A673 (cell line): ENCODE data around the gene ZNF296. TPM values are rescaled to one million over a fixed set of nuclear protein-coding genes. Genes with fewer than 3 reads are reported as not detected.

Experiments used
- BruUV-seq: library from RNA; stranded (reverse); fragments of 400-500 nt; replicated peaks from 2 replicates; lab custom pipeline; 2021; lab: Mats Ljungman, UMichigan
- CTCF ChIA-PET: fragments of 300-600 bp; sonication (Branson Sonifier 250); formaldehyde crosslinking; loops from one replicate; lab custom pipeline; 2022; ENCODE audit warnings: antibody characterized with exemption; lab: Charles Lee
- POLR2A ChIA-PET: fragments of 300-600 bp; sonication (Branson Sonifier 250); formaldehyde crosslinking; loops from one replicate; lab custom pipeline; 2022; ENCODE audit warnings: antibody characterized with exemption; ENCODE audit not compliant: low non-redundant PET; lab: Charles Lee
- DNase-seq: peaks from one replicate; pipeline ENCODE4 v3.0.0-alpha.2; 2015; ENCODE audit warnings: low spot score
- H3K27ac ChIP-seq: fragments of 200-600 bp; sonication (generic); 2 replicates; pipeline ENCODE4 v1.5.1; 2016; ENCODE audit warnings: mixed run types, low read depth, mild to moderate bottlenecking, mixed read lengths, antibody characterized with exemption, low read length; ENCODE audit not compliant: poor library complexity, severe bottlenecking
- H3K27me3 ChIP-seq: fragments of 200-600 bp; sonication (generic); replicated peaks from 2 replicates; pipeline ENCODE4 v1.6.1; 2017; ENCODE audit warnings: mixed run types, low read depth, mild to moderate bottlenecking, mixed read lengths, antibody characterized with exemption, low read length; ENCODE audit not compliant: insufficient read depth, poor library complexity
- H3K36me3 ChIP-seq: fragments of 200-600 bp; sonication (generic); 2 replicates; pipeline ENCODE4 v1.6.1; 2016; ENCODE audit warnings: mixed run types, mild to moderate bottlenecking, mixed read lengths, antibody characterized with exemption, low read length; ENCODE audit not compliant: insufficient read depth, poor library complexity, severe bottlenecking
- H3K4me1 ChIP-seq: fragments of 200-600 bp; sonication (generic); 2 replicates; pipeline ENCODE4 v1.6.1; 2017; ENCODE audit warnings: mixed run types, mild to moderate bottlenecking, mixed read lengths, antibody characterized with exemption, low read length; ENCODE audit not compliant: insufficient read depth, poor library complexity, severe bottlenecking
- H3K4me3 ChIP-seq: fragments of 200-600 bp; sonication (generic); 2 replicates; pipeline ENCODE4 v1.5.1; 2016; ENCODE audit warnings: low read depth, mixed run types, mild to moderate bottlenecking, mixed read lengths, low read length; ENCODE audit not compliant: poor library complexity, severe bottlenecking
- H3K9me3 ChIP-seq: fragments of 200-600 bp; sonication (generic); 2 replicates; pipeline ENCODE4 v1.6.1; 2016; ENCODE audit warnings: mixed run types, low read depth, mild to moderate bottlenecking, mixed read lengths, antibody characterized with exemption, low read length; ENCODE audit not compliant: poor library complexity, severe bottlenecking
- EZH2 ChIP-seq: fragments of 200-600 bp; sonication (generic); IDR thresholded peaks from 2 replicates; pipeline ENCODE4 v1.6.1; 2017; ENCODE audit warnings: borderline replicate concordance, low read depth, mild to moderate bottlenecking, mixed read lengths, antibody characterized with exemption, low read length; ENCODE audit not compliant: poor library complexity, severe bottlenecking
- intact Hi-C: fragments of 100-400 bp; cut with micrococcal nuclease; formaldehyde crosslinking; loops from one replicate; pipeline ENCODE4 v1.10.0; 2022; ENCODE audit not compliant: unreplicated experiment
- total RNA-seq: library from RNA; stranded (reverse); gene quantifications from 2 replicates; pipeline ENCODE4 v1.2.3, GENCODE V29; 2021
- TF ChIP-seq, protein P1 (sequence below): fragments of 300-800, 200-600 bp; sonication (generic); conservative IDR thresholded peaks from 2 replicates; pipeline ENCODE4 v1.5.1; 2017; ENCODE audit warnings: low read depth, mild to moderate bottlenecking, antibody characterized with exemption, low read length, moderate library complexity, mixed read lengths

Gene ZNF296
- total RNA-seq, 1 experiment from 2014 or later: 3.0 TPM

DNA sequence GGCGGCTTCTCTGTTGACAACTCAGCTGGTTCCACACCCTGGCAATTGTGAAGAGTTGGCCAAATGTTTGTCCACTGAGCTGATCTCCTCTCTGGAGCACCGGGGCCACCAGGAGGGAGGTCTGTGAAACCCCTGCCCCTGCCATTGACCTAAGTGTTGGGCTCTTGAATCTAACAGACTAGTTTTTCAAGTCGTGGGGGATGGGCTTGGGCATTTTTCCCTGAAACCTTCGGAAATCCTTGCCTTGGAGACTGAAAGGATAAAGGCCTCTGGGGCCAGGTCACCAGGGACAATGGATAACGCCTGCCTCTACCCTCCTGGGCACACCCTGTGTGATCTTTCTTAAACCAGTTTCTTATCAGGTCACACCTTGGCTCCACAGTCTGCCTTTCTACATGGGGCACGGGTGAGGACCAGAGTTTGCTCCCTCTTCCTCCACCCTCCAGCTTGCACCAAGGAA is 3.7 kb upstream of the ZNF296 start:
- H3K9me3 ChIP-seq: no peaks in the 10 kb centered on the region
- no peak for DNase-seq
- ChIA-PET CTCF (no interaction called here), POLR2A (no interaction called here)
- BruUV-seq: no TSS peak
- H3K27ac ChIP-seq: peak overlapping the region; percentile 93
- intact Hi-C loops: no loop called here
- H3K4me1 ChIP-seq: peaks cover 11% of the 10 kb centered on the region
- H3K4me3 ChIP-seq: peak overlapping the region; percentile 94
- peaks cover 9% of the 10 kb centered on the region for H3K36me3 ChIP-seq
- TF ChIP-seq EZH2: no peak
- no peaks in the 10 kb centered on the region for H3K27me3 ChIP-seq

DNA sequence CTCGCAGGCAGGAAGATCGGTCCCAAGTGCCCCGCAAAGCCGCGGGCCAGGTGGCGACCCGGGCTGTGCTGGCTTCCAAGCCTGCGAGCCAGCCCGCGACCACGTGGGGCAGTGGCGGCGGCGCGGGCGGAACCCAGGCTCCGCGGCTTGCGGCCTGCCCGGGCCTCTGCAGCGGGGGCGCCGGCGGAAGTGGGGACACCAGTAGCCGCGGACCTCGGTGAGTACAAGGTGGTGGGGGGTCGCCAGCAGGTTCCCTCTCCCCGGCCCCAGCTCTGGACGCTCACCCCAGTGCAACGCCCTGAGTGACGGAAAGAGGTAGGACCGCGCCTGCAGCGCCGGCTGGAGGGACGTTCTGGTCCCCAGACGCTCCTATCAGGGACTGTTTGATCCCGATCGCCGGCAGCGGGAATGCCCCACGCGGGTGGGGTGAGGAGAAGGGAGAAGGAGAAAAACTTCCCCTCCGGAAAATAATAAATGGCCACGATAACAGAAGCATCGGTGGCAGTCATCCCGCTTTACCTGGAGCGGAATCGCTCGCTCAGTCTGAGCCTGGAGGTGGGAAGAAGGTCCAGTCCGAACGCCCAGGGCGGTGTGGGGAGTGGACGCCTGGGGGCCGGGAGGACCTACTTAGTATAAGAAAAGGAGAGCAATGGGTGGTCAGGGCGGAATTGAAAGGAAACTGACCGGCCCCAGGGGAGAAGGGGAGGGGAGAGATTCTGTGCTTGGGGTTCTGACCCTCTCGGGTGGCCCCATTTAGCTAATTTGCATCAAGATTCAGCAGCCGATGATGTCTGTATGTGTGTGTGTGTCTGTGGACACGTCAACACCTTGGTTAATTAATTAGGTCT is 3.0 kb upstream of the ZNF296 start, which contains the start of gene GEMIN7:
TSS of gene GEMIN7 (plus strand) at position 198 of the 848 bp plus-strand sequence. CDS start 10,855 bp downstream, outside the sequence.
- intact Hi-C loops: no loop called here
- no peaks in the 10 kb centered on the region for H3K9me3 ChIP-seq
- H3K4me1 ChIP-seq: peaks cover 11% of the 10 kb centered on the region
- ChIA-PET CTCF (no interaction called here), POLR2A (no interaction called here)
- BruUV-seq: TSS peak; percentile 74
- TF ChIP-seq, protein P1, sequence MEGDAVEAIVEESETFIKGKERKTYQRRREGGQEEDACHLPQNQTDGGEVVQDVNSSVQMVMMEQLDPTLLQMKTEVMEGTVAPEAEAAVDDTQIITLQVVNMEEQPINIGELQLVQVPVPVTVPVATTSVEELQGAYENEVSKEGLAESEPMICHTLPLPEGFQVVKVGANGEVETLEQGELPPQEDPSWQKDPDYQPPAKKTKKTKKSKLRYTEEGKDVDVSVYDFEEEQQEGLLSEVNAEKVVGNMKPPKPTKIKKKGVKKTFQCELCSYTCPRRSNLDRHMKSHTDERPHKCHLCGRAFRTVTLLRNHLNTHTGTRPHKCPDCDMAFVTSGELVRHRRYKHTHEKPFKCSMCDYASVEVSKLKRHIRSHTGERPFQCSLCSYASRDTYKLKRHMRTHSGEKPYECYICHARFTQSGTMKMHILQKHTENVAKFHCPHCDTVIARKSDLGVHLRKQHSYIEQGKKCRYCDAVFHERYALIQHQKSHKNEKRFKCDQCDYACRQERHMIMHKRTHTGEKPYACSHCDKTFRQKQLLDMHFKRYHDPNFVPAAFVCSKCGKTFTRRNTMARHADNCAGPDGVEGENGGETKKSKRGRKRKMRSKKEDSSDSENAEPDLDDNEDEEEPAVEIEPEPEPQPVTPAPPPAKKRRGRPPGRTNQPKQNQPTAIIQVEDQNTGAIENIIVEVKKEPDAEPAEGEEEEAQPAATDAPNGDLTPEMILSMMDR: 0 out of 2 replicates have a peak, but pooled peaks have one; percentile 11
- TF ChIP-seq EZH2: no peak
- peak within 1 kb of the TSS; percentile 93 for H3K27ac ChIP-seq
- H3K4me3 ChIP-seq: peak within 1 kb of the TSS; percentile 94
- H3K36me3 ChIP-seq: peaks cover 9% of the 10 kb centered on the region
- H3K27me3 ChIP-seq: no peaks in the 10 kb centered on the region
- DNase-seq: peak; percentile 86

DNA sequence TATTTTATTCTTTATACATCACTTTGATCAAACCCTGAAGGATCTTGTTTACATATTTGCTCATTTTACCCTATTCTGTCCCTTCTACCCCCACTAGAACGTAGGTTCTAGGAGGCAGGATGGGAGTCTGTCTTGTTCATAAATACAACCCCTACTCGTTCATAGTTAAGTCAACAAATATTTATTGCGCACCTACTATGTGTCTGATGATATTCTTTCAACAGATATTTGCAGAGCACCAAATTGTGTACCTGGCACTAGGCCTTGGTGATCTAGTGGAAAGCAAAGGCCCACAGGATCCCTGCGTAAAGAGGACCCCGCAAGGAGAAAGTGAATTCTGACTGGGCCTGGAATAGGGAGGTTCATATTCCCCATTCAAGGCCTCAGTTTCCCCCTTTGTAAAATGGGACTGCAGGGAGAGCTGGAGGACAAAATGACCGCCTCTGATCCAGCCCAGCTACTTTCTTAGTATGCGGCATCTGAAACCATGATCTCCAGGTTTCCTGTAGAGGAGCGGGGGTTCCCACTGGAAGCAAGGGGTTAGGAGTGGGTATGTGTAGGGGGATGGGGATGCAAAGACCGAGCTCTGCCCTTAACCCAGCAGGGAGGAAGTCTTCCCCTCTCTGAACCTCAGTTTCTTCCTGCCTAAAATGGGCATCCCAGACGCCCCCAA is 2.2 kb upstream of the ZNF296 start:
- peaks cover 11% of the 10 kb centered on the region for H3K4me1 ChIP-seq
- intact Hi-C loops: no loop called here
- H3K36me3 ChIP-seq: peaks cover 9% of the 10 kb centered on the region
- peak overlapping the region; percentile 93 for H3K27ac ChIP-seq
- ChIA-PET CTCF (no interaction called here), POLR2A (no interaction called here)
- H3K4me3 ChIP-seq: peak overlapping the region; percentile 94
- H3K27me3 ChIP-seq: no peaks in the 10 kb centered on the region
- no peak for DNase-seq
- TF ChIP-seq EZH2: no peak
- TF ChIP-seq, protein P1: no peak
- BruUV-seq: TSS peak; percentile 34
- no peaks in the 10 kb centered on the region for H3K9me3 ChIP-seq
